NCI-H748 (cell line): ENCODE measurements around the gene BCL10.

Experiments
- DNase-seq: peaks from one replicate; lab custom pipeline; 2025; ENCODE audit not compliant: unreplicated experiment; lab: John Stamatoyannopoulos, UW

The BCL10 gene

DNA sequence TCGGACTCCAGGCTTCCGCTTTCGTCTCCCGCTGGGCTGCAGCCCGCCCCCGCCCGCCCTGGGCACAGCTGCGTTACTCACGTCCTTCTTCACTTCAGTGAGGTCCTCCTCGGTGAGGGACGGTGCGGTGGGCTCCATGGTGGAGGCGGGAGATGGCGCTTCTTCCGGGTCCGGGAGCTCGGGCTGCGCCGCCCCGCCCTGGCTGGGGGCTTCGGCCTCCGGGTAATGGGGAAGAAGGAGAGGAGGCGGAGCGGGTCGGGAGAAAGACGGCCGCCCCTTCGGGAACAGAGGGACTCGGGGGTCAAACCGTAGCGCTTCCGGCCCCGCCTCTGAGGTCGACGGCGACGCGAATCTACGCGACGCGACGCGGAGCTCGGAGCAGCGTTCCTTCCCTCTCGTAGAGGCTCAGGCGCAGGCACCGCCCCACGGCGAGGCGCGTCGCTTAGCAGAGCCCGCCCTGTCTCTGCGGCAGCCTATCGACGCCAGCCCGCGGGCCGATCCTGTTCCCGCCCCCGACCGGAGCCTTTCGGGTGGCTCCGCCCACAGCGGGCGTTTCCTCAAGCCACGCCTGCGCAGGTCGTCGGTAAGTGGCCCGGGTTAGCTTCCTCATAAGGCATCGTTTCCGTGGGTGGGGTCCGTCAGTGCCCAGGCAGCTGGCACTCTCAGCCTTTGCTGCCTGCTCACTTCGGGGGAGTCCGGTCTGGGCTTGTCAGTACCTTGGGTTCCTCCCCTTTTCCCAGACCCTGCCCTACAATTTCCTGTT is at the start of gene BCL10:
BCL10 (minus strand) TSS at position 418 of the 763 bp plus-strand sequence; CDS start at position 138, 280 bp downstream.
- DNase-seq = peak; percentile 100

DNA sequence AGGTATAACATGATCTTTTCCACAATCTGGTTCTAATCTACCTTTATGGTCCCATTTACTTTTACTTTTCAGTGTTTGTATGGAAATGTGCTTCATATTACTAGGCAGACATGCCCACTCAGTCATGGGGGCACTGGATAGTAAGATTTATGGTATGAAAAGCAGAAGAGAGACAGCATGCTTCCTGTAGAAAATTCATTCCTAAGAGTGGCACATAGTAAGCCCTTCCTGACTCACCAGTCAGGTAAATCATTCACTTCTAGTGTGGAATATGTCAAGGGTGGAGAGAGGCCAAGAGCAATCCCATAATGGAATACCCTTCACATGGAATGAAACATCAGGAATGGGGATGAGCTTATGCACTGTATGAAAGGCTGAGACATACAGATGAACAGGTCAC is 49.5 kb upstream of the BCL10 start:
- no peak for DNase-seq

DNA sequence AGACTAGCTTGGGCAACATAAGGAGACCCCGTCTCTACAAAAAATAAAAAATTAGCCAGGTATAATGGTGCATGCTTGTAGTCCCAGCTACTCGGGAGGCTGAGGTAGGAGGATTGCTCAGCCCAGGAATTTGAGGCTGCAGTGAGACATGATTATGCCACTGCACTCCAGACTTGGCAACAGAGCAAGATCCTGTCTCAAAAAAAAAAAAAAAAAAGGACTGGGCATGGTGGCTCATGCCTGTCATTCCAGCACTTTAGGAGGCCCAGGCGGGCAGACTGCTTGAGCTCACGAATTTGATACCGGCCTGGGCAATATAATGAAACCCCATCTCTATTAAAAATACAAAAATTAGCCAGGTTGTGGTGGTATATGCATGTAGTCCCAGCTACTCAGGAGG is 47.3 kb upstream of the BCL10 start:
- no peak for DNase-seq

DNA sequence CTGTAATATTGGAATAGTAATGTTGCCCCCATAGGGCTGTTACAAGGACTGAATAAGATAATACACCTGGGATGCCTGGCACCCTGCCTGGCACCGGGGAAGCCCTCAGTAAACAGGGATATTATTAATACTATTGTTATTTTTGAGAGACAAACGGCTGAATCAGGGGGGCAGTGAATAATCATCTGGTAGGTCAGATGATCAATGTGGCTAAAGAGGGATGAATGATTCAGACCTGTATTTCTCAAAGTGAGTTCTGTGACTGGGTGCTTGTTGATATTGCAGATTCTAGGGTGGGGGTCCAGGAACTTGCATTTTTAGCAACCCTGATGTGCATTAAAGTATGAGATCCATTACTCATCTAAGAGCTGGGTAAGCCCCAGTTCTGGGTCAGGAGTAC is 46.2 kb upstream of the BCL10 start:
- DNase-seq = no peak

DNA sequence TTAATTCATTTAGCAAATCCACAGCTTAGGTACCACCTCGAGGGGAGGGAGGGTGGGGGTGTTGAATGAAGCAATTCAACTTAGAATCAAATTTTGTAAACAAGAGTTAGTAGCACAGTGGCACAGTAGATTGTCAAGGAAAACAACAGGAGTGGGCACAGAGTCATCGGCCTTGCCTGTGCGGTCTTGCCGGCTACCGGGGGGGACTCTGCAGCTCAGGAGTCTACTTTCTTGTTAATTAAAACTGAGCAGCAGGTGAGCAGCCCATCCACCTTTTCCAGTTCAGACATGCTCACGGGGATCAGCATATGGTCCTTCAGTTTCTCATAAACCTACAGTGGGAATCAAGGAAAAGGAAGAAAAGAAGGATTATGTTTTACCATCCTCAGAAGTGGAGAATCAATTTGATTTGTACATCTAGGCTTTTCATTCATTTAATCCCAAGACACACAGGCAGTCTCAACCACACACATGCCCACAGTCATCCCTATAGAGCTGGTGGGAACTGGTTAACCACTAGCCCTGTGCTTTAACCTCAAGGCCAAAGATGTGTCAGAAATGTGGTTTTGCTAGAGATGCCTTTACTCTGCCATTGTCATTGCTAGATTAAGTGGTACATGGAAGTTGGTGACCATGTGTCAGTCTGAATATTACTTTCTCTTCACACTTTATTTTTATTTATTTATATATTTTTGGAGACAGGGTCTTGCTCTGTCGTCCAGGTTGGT is 45.0 kb upstream of the BCL10 start:
- no peak for DNase-seq

DNA sequence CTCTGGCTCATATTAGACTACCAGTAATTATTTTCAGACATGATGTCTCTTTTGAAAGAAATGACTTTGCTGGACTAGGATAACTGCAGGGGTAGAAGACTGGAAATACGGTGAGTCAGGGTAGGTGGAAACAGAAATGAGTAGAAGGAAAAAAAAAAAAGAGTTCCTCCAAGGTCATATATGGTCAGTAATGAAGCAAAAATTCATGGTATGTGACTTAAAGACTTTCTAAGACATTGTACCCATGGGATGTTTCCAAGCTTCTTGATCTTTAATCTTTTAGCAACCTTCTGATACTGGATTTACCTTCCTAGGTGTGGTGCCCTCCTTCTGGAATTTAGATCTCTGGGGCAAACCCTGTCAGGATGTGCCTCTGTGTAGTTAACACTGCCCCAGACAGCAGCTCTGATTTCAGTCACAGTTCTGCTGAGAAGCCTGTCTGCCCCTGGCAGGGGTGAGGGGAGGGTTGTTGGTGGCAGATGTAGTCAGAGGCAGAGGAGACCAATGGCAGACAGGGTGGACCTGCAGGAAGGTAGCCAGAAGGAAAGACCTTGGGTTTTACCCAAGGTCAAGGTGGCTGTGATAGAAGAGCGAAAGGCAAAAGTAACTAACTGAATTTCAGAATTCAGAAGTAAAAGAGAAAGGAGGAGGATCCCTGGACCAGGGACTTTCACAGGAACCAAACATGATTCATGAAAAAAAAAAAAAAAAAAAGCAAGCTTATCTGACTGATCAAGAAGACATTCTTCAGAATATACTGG is 44.1 kb upstream of the BCL10 start:
- DNase-seq = no peak

DNA sequence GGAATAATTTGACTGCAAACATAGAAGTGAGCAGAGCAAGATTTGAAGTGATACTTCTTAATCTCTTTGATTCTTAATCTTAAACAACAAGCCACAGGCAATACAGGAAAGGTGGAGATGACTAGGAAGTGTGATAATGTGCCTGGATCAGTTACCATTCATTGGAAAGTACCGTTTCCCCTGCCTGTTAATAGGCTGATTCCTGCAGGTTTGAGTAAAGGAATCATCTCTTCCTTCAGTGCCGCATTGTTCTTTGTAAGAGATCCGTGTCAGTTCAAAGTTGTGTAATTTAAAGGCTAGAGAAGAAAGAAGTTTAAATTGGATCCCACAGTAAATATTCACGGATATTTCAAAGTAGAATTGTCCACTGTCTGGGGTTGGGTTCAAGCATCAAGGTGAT is 43.5 kb upstream of the BCL10 start:
- no peak for DNase-seq

DNA sequence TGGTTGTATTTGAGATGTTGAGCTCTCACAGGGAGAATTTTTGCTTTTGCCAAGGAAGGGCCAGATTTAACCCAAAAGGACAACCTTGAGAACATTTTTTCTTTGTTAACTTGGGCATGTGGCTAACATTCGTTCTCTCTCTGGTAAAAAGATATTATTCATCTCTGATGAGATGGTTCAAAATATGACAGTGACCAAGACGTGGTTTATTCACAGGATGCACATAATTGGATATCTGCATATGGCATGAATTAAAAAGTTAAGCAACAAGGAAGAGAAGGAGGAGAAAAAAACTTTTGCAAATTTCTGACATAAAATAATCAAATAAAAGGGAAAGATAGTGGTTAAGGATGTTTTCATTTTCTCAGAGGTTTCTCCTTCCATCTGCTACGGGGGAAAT is 43.1 kb upstream of the BCL10 start:
- DNase-seq = no peak

DNA sequence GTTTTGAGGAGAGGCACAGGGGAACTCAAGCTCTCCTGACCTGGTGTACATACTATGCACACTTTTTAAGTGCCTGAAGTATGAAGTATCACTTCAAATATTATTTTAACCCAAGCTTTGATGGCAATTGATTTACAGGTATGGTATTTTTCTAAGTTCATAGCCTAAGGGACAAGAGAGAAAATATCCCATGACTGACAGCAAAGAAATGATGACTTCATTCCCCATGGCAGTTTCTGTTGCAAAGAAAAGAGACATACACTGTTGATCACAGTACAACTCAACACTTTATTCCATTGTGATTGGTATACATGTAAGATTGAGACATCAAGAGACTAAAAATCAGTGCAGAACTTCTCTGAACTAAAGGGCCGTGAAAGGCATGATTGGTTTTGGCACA is 41.8 kb upstream of the BCL10 start:
- DNase-seq = no peak

DNA sequence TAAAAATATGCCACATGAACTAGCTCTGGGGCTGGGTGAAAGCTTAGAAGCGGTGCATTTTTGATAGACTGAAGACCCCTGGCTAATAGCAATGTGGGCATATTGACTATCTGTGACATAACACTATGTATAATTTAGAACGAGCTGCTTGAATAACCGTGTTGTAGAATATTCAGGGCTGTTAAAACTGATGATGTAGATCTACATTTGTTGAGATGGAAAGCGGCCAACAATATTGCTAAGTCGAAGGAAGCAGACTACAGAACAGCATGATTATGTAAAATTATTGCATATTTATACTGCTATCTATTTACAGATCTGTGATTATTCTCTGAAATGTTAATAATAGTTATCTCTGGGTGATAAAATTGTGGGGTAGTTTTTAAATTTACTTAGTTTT is 41.1 kb upstream of the BCL10 start:
- DNase-seq = no peak

DNA sequence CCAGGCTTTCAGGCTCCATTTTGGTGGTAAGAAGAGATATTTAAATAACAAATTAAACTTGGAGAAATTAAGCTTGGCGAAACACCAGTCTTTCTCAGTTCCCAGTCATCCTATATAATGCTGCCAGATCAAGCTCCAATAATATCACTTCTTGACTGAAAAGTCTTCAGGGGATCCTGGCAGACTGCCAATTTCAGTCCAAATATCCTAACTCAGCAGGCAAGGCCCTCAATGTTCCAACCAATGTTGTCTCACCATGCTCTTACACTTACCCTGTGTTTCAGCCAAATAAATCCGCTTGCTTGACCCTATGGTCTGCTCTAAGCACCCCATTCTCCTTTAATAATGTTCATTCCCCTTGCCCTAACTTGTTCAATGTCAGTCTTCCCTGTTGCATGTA is 39.9 kb upstream of the BCL10 start:
- DNase-seq = peak; percentile 95

DNA sequence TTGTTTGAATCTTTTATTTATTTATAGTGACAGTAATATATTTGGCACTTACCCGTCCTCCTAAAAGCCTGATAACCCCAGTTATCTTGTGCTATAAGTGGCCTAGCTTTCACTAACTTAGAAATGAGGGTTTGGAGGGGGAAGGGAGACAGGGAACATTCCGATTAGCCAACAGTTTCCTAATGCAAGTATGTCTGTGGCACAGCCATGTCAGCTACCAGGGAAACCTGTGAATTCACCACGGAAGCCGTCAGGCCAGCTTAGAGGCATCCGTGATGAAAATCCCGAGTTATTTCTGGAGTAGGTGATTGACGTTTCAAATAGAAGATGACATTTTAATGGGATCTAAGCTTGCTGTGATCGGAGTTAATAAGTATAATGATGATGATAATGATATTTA is 39.4 kb upstream of the BCL10 start:
- peak; percentile 96 for DNase-seq

DNA sequence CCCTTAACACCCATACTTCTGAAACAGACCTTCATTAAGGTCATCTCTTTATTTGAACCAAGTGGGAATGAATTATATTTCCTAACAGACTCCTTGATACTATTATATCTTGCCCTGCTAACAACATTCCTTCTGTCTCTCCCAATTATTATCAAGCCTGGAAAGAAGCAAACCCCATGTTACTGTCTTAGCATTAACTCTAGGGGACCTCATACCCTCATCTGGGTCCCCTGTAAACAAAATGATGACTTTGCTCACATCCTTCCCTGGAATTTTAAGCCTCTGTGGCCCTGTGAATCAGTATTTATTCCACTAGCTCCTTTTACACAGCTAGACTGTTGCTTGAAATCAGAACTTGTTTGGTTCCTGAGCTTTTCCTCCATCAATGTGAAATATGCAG is 38.3 kb upstream of the BCL10 start:
- DNase-seq = no peak

DNA sequence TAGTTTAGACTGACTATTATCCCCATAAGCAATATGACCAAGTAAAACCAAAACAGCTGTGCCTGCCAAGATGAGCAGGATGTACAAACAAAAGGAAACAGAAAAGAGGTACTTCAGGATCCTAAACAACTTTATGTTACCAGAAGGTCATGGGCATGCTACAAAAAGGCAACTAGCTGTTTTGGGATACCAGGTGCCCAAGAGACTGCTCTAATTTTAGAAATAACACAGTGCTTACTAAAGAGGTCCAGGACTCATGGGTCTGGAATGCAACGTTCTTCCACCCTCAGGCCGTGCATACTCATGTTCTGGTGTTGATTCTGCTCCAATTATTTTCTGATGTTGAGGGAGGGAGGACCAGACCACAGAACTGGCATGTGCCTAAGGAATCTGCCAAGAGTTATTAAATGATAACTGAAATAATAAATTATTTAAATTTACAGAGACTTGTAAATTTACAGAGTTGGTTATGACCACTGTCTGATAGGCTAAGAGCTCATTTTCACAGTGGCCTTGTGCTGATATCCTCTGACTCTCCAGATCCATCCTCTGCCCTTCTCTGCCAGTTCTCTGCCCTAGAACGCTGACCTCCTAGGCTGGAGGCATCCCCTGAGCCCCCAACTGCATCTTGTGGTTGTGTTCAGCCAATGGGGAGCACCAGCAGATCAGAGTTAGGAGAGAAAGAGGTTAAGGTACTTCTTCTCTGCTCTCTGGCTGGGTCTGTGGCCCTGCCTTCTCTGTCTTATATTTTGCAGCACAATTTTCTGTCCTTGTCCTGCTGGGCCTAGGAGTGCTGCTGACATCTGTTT is 37.7 kb upstream of the BCL10 start:
- DNase-seq = no peak

DNA sequence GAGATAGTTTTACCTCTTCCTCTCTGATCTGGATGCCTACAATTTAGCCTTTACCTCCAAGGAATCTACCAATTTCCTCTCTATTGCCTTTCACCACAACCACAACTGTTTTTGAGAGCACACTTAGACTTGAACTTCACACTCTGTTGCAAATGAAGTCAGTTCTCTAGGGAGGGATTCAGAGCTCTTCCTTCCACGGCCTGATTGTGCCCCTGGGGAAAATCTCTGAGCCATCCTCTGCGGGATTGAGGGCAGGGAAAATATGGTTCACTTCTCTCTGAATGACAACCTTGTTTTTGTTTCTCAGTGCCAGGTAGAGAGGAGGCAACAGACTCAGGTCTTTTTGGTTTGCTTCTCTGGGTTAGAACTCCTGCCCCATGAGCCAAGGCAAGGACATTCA is 35.4 kb upstream of the BCL10 start:
- no peak for DNase-seq

DNA sequence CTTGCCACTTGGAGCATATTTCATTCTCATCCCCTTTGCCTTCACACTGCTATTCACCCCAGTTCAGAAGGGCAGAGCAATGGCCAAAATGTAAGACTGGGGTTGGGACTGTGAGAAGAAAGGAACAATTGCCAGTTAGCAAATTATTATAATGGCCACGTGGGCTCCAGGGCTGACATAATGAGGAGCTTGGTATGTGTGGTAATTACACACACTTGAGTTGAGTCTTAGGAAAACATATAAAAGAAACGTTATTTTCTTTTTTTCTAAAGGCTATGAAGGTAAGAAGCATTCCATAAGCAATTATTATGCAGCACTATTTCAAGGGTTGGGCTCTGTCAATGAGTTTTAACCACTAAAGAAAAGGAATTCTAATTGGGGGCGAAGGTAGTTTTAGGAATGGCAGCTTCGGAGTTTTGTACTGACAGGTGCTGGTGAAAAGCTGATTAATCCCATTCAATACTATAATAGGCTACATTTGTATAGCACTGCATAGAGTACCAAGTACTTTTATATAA is 32.5 kb upstream of the BCL10 start:
- peak; percentile 30 for DNase-seq

DNA sequence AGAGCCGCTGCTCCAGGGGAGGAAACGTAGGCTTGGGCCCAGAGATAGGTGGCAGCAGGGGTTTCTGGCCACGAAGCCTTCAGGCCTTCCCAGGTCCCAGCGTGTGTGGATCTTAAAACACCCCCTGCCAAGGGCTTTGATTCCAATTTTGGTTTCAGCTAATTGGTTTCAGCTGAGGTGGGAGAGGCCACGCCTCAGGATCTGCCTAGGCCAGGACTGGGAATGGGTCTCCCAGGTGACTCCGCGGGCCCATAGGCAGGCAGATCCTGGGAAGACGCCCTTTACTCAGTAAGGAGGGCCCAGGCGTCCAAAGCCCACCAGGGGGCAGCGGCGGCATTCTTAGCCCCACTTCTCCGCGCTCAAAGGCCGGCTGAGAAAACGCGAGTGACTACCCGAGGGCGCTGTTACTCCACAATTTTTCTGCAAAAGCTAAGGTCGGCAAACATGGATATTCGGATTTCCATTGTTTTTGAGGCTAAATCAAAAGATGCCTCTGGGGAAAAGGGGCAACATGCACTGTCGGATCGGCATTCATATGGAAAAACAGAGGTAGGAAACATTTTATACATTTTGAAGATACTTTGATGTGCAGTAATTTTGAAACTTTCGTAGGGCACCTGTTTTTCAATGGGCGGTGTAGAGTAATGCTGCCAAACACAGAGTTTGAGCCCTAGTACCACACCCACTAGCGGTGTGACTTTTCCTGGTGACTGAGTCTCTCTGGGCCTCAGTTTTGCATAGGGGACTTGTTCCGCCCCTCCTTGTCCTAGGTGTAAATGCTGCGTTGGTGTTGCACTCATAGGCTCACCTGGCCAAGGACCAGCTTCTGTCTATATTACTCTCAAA is 31.8 kb upstream of the BCL10 start:
- peak; percentile 85 for DNase-seq

DNA sequence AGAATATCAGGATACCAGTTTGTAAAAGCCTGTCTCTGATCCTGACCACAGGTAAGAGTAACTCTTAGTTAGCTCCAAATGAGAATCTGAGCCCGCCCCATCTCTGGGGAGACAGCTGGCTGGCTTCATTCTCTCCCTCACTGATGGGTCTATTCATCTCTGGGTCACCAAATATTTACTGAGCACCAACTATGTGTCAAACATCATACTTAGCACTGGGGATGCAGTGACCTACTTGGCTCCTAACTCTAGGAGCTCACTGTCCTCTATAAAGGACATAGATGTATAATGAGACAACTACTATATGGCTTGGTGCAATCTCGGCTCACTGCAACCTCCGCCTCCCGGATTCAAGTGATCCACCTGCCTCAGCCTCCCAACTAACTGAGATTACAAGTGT is 29.8 kb upstream of the BCL10 start:
- DNase-seq = no peak

DNA sequence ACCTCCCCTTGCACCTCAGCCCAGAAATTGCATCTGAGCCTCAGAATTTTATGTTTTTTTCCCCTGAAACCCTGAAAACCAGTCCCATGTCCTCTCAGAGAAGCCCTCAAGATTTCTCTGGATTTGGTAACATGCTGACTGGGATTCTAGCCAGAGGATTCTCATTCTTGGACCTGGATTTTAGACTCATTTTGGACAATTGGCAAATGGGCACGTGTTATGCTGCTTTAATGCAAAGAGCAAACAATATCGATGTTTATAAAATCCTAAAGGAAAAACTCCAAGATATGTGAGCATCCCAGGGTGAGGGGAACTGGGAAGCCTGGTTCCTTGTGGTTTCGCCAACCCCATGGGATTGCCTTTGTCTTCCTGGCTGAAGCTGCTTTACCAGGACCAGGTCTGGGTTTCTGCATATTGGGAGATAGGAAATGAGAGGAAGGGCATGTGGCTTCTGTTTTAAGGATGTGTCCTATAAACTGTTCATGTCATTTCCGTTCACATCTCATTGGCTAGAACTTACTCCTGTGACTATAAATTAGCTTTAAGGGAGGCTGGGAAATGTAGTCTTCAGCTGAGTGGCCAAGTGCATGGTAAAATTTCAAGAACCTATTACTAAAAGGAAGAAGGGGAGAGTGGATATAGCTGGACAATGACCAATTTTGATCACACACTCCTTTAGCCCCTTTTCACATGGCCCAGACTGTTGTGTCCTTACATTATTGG is 27.2 kb upstream of the BCL10 start:
- DNase-seq = no peak
